GM12878 (cell line): Measurements from ENCODE around the gene ZNF814. TPM values are rescaled to one million over a fixed set of nuclear protein-coding genes. Genes with fewer than 3 reads are reported as not detected.
A peak's percentile ranks its signal among the peaks of the same experiment; 100 is the strongest.
"Not testable (repeated sequence)": the region's sequence is repeated elsewhere in the genome, so short reads cannot be mapped to it uniquely, and the experiment has no call there.

ENCODE experiments used
- ATAC-seq: fragments of 200-7000 bp; cut with Tn5 transposase; 3 replicates; pipeline ENCODE4 v1.9.1; 2020; ENCODE audit warnings: mild to moderate bottlenecking, moderate library complexity
- BruUV-seq: library from RNA; stranded (reverse); fragments of 400-500 nt; replicated peaks from 2 replicates; lab custom pipeline; 2021; lab: Mats Ljungman, UMichigan
- CTCF ChIA-PET: fragments of 300-600 bp; sonication (Branson Sonifier 250); formaldehyde crosslinking; extraction: SDS; loops from one replicate; lab custom pipeline; 2021; ENCODE audit warnings: inconsistent platforms; lab: Yijun Ruan, JAX
- POLR2A ChIA-PET: fragments of 350-600 bp; formaldehyde crosslinking; extraction: SDS; loops from one replicate; lab custom pipeline; 2021; ENCODE audit warnings: inconsistent platforms; lab: Charles Lee
- RAD21 ChIA-PET: fragments of 300-600 bp; sonication (Branson Sonifier 250); formaldehyde crosslinking; loops from one replicate; lab custom pipeline; 2023; ENCODE audit warnings: antibody characterized with exemption; ENCODE audit not compliant: unreplicated experiment; lab: Charles Lee
- SMC1A ChIA-PET: fragments of 300-600 bp; sonication (Branson Sonifier 250); formaldehyde crosslinking; loops from one replicate; lab custom pipeline; 2023; ENCODE audit not compliant: unreplicated experiment, uncharacterized antibody; lab: Charles Lee
- DNase-seq: peaks from one replicate; pipeline ENCODE4 v3.0.0-alpha.2; 2011; ENCODE audit warnings: low read depth, low spot score
- FAIRE-seq: peaks from 3 replicates; lab custom pipeline; 2011; peaks lifted over from hg19 to GRCh38; lab: Jason Lieb, UNC
- H2AFZ ChIP-seq: 2 replicates; pipeline ENCODE4 v1.6.0; 2011; ENCODE audit warnings: low read depth, low read length, control low read depth; ENCODE audit not compliant: control insufficient read depth
- H3K27ac ChIP-seq: 2 replicates; pipeline ENCODE4 v1.5.1; 2011; ENCODE audit warnings: control low read depth; ENCODE audit not compliant: control insufficient read depth, insufficient read depth
- H3K27me3 ChIP-seq, 2 experiments: replicated peaks in 1 of 2; 2 replicates each; pipeline versions ENCODE4 v1.6.0 to v1.6.1; 2011; ENCODE audit warnings: low read length in 1 of 2; ENCODE audit not compliant: control insufficient read depth in 2 of 2, insufficient read depth in 2 of 2
- H3K36me3 ChIP-seq, 2 experiments: 2 replicates each; pipeline ENCODE4 v1.5.1; 2011; ENCODE audit warnings: low read length in 1 of 2; ENCODE audit not compliant: control insufficient read depth in 2 of 2, insufficient read depth in 2 of 2
- H3K4me1 ChIP-seq: 2 replicates; pipeline ENCODE4 v1.6.1; 2011; ENCODE audit warnings: mild to moderate bottlenecking, low read length, moderate library complexity, mixed read lengths; ENCODE audit not compliant: control insufficient read depth, insufficient read depth
- H3K4me2 ChIP-seq: 2 replicates; pipeline ENCODE4 v1.6.0; 2011; ENCODE audit warnings: control low read depth; ENCODE audit not compliant: control insufficient read depth, insufficient read depth
- H3K4me3 ChIP-seq: fragments of 200-600 bp; sonication (generic); 2 replicates; pipeline ENCODE4 v1.5.1; 2016
- H3K79me2 ChIP-seq: 2 replicates; pipeline ENCODE4 v1.6.0; 2011; ENCODE audit warnings: low read length; ENCODE audit not compliant: control insufficient read depth, insufficient read depth
- H3K9ac ChIP-seq: 2 replicates; pipeline ENCODE4 v1.8.0; 2011; ENCODE audit warnings: low read length, control low read depth, mixed read lengths; ENCODE audit not compliant: control insufficient read depth, insufficient read depth
- H3K9me3 ChIP-seq: replicated peaks from 3 replicates; pipeline ENCODE4 v1.5.1; 2011; ENCODE audit warnings: mild to moderate bottlenecking, low read length; ENCODE audit not compliant: control insufficient read depth, insufficient read depth
- H4K20me1 ChIP-seq: 2 replicates; pipeline ENCODE4 v1.6.0; 2011; ENCODE audit not compliant: control insufficient read depth, insufficient read depth
- MLLT1 ChIP-seq: fragments of 450-650 bp; IDR thresholded peaks from 2 replicates; pipeline ENCODE4 v1.6.1; 2016; ENCODE audit warnings: mild to moderate bottlenecking
- whole genome bisulfite sequencing: methylation state at CpG from one replicate; pipeline ENCODE4 v1.1.6; 2016; ENCODE audit warnings: low lambda C conversion rate; ENCODE audit not compliant: insufficient replicate concordance, insufficient coverage; ENCODE audit errors: missing lambda C conversion rate; 5-methylcytosine and 5-hydroxymethylcytosine counted together
- in situ Hi-C: fragments of 300-500 bp; cut with MboI; formaldehyde crosslinking; loops from 9 replicates; pipeline ENCODE4 v1.14.3; 2018; ENCODE audit warnings: mixed read lengths
- intact Hi-C: fragments of 100-400 bp; cut with micrococcal nuclease; formaldehyde crosslinking; loops from one replicate; pipeline ENCODE4 v1.14.2; 2022; ENCODE audit not compliant: unreplicated experiment
- polyA plus RNA-seq, 11 experiments: library from polyadenylated mRNA; depleted of rRNA in 4 of 11; unstranded in 6 of 11; stranded (reverse) in 5 of 11; fragments of >200 nt; fragmentation: Nextera tagmentation in 4 of 11; fragmentation: Illumina TruSeq in 1 of 11; extraction: Ambion mirVana in 4 of 11; extraction: Trizol in 1 of 11; gene quantifications; 1 replicate in 1 of 11; 2 replicates in 10 of 11; pipeline versions ENCODE4 v1.2.1 to v1.2.3, GENCODE V29; 2011 to 2016; ENCODE audit warnings: inconsistent platforms in 2 of 11, missing spikeins in 2 of 11, low read depth in 1 of 11
- total RNA-seq, 4 experiments: library from RNA; depleted of rRNA in 3 of 4; stranded (reverse); fragments of >200 nt in 3 of 4; fragmentation: Illumina TruSeq in 1 of 4; extraction: Trizol in 1 of 4; gene quantifications; 2 replicates each; pipeline versions ENCODE4 v1.2.1 to v1.2.3, GENCODE V29; 2013 to 2021

Gene ZNF814
- total and polyA plus RNA-seq, 10 of the 15 experiments (the other 5 are each of a cell fraction or from before 2014, with no cell fraction given), result 10.9 to 31.0 (median 21.6) TPM

- peak overlapping the region; percentile 66 for H3K27ac ChIP-seq
- POLR2A ChIA-PET, result interaction anchor here (0.5 to 1.2 kb wide), 3 partner anchors 9 to 762 kb away, joined by 3 to 7 read pairs (median 4); partner anchors contain the start of gene ZNF586
- FAIRE-seq, result not testable (repeated sequence)
Observed at GRCh38 chr19:57812975-57813820, 75.6 kb downstream of the ZNF814 start.

More at GRCh38 chr19:57812975-57813820, 75.6 kb downstream of the ZNF814 start:
- SMC1A ChIA-PET, H3K27me3 ChIP-seq, H3K4me1 ChIP-seq, H4K20me1 ChIP-seq, RAD21 ChIA-PET, H3K9me3 ChIP-seq, BruUV-seq, ATAC-seq: not testable (repeated sequence)
- in situ Hi-C loops, result loop anchor here (25.0 kb wide), 1 partner anchor 1676 kb away; the partner anchor contains the start of gene ZNF444
- WGBS, result 82% methylated on average over 10 of the region's 13 CpGs
- peak overlapping the region; percentile 98 for H3K4me2 ChIP-seq
- CTCF ChIA-PET, result interaction anchor here (0.6 kb wide), 1 partner anchor 9 kb away, joined by 3 read pairs; no protein-coding TSS in a partner anchor
- H3K9ac ChIP-seq, result peak overlapping the region; percentile 35; the same call in 1 of the 2 replicates
- H3K4me3 ChIP-seq, result peak overlapping the region; percentile 93; the same call in 1 of the 2 replicates
- 0 out of 2 replicates have a peak, but pooled peaks have one; percentile 20 for TF ChIP-seq MLLT1
- TF ChIP-seq, all 136 proteins: peak for 1; not testable (repeated sequence) for 135
- peaks cover 17% of the 10 kb centered on the region for H3K79me2 ChIP-seq
- intact Hi-C loops, H3K36me3 ChIP-seq, H2AFZ ChIP-seq, DNase-seq: not testable (repeated sequence)
